HepG2 (cell line): ENCODE measurements around the gene GATD1. TPM values are rescaled to one million over a fixed set of nuclear protein-coding genes. Genes with fewer than 3 reads are reported as not detected.

Experiments used
- ATF3 ChIP-seq: sonication (generic); formaldehyde crosslinking; IDR thresholded peaks from 2 replicates; pipeline ENCODE4 v1.4.0; 2020; ENCODE audit warnings: missing genetic modification reagents
- ATF7-NPFF ChIP-seq: sonication (generic); formaldehyde crosslinking; IDR thresholded peaks from 2 replicates; pipeline ENCODE4 v1.8.1; 2023; ENCODE audit warnings: mild to moderate bottlenecking, low read depth, missing genetic modification reagents, moderate library complexity
- CBX5 ChIP-seq: sonication (generic); formaldehyde crosslinking; IDR thresholded peaks from 2 replicates; pipeline ENCODE4 v1.4.0; 2020; ENCODE audit warnings: missing genetic modification reagents, borderline replicate concordance
- CEBPB ChIP-seq: IDR thresholded peaks from 2 replicates; pipeline ENCODE4 v1.6.1; 2011; ENCODE audit warnings: low read depth, low read length, improper control_type of control experiment, borderline replicate concordance
- FOXP4 ChIP-seq: sonication (generic); formaldehyde crosslinking; IDR thresholded peaks from 2 replicates; pipeline ENCODE4 v1.4.0; 2020; ENCODE audit warnings: missing genetic modification reagents
- IKZF4 ChIP-seq: sonication (generic); formaldehyde crosslinking; IDR thresholded peaks from 2 replicates; pipeline ENCODE4 v1.5.1; 2020; ENCODE audit warnings: borderline replicate concordance, mild to moderate bottlenecking, low read depth, missing genetic modification reagents; ENCODE audit errors: not compliant biosample characterization
- KLF16 ChIP-seq, 2 experiments: sonication (generic) in 1 of 2; formaldehyde crosslinking in 1 of 2; IDR thresholded peaks; 2 replicates each; pipeline versions ENCODE4 v1.6.1 to v1.8.0; 2016 to 2023; ENCODE audit warnings: missing genetic modification reagents in 2 of 2, missing compliant biosample characterization in 1 of 2
- NR1H2 ChIP-seq: sonication (generic); formaldehyde crosslinking; IDR thresholded peaks from 2 replicates; pipeline ENCODE4 v1.8.1; 2022; ENCODE audit warnings: low read depth, missing genetic modification reagents, borderline replicate concordance
- PLRG1 ChIP-seq: fragments of 450-650 bp; conservative IDR thresholded peaks from 2 replicates; pipeline ENCODE4 v1.6.1; 2016
- SIN3B ChIP-seq: fragments of 150-350 bp; IDR thresholded peaks from 2 replicates; pipeline ENCODE4 v1.6.1; 2014; ENCODE audit warnings: low read length
- SMYD3 ChIP-seq: sonication (generic); formaldehyde crosslinking; IDR thresholded peaks from 2 replicates; pipeline ENCODE4 v1.8.1; 2023; ENCODE audit warnings: mild to moderate bottlenecking, missing genetic modification reagents
- TAF1 ChIP-seq: sonication (generic); formaldehyde crosslinking; IDR thresholded peaks from 2 replicates; pipeline ENCODE4 v1.4.0; 2020; ENCODE audit warnings: missing genetic modification reagents
- TOE1 ChIP-seq: sonication (generic); formaldehyde crosslinking; IDR thresholded peaks from 2 replicates; pipeline ENCODE4 v1.4.0; 2020; ENCODE audit warnings: mild to moderate bottlenecking, missing genetic modification reagents
- ZC3H4 ChIP-seq: sonication (generic); formaldehyde crosslinking; IDR thresholded peaks from 2 replicates; pipeline ENCODE4 v1.4.0; 2020; ENCODE audit warnings: missing genetic modification reagents, borderline replicate concordance
- ZNF382 ChIP-seq: sonication (generic); formaldehyde crosslinking; IDR thresholded peaks from 2 replicates; pipeline ENCODE4 v1.5.0; 2020; ENCODE audit warnings: missing genetic modification reagents, mild to moderate bottlenecking, borderline replicate concordance
- ZNF614 ChIP-seq: IDR thresholded peaks from 2 replicates; pipeline ENCODE4 v1.6.1; 2018; ENCODE audit warnings: missing biosample characterization, missing genetic modification reagents, inconsistent platforms, borderline replicate concordance
- ZNF644 ChIP-seq: IDR thresholded peaks from 2 replicates; pipeline ENCODE4 v1.6.1; 2016; ENCODE audit warnings: low read depth
- ZNF691 ChIP-seq: sonication (generic); formaldehyde crosslinking; IDR thresholded peaks from 2 replicates; pipeline ENCODE4 v1.4.0; 2020; ENCODE audit warnings: missing genetic modification reagents, low read depth, mild to moderate bottlenecking, borderline replicate concordance
- ZNF737 ChIP-seq: sonication (generic); formaldehyde crosslinking; IDR thresholded peaks from 2 replicates; pipeline ENCODE4 v1.5.0; 2020; ENCODE audit warnings: missing genetic modification reagents, mild to moderate bottlenecking, borderline replicate concordance
- ZSCAN25 ChIP-seq: sonication (generic); formaldehyde crosslinking; IDR thresholded peaks from 2 replicates; pipeline ENCODE4 v1.8.0; 2022; ENCODE audit warnings: mild to moderate bottlenecking, missing genetic modification reagents
- polyA plus RNA-seq, 8 experiments: library from polyadenylated mRNA; depleted of rRNA in 3 of 8; stranded (reverse) in 7 of 8; unstranded in 1 of 8; fragments of >200 nt; fragmentation: Illumina TruSeq in 4 of 8; extraction: Trizol in 4 of 8; gene quantifications; 2 replicates each; pipeline versions ENCODE4 v1.2.1 to v1.2.3, GENCODE V29; 2011 to 2016; ENCODE audit warnings: low read depth in 4 of 8, missing spikeins in 1 of 8, mixed read lengths in 1 of 8; ENCODE audit not compliant: insufficient read depth in 1 of 8
- total RNA-seq, 5 experiments: library from RNA; depleted of rRNA; stranded (reverse); fragments of >200 nt; fragmentation: Illumina TruSeq; extraction: Trizol; gene quantifications; 2 replicates each; pipeline ENCODE4 v1.2.3, GENCODE V29; 2016; ENCODE audit warnings: low read depth in 1 of 5
- TF ChIP-seq, protein P1 (sequence below): IDR thresholded peaks from 2 replicates; pipeline ENCODE4 v1.6.1; 2016; ENCODE audit warnings: control low read depth
- TF ChIP-seq, protein P2 (sequence below): sonication (generic); formaldehyde crosslinking; IDR thresholded peaks from 2 replicates; pipeline ENCODE4 v1.4.0; 2020; ENCODE audit warnings: mild to moderate bottlenecking, missing genetic modification reagents
- TF ChIP-seq, protein P3 (sequence below): sonication (generic); formaldehyde crosslinking; IDR thresholded peaks from 2 replicates; pipeline ENCODE4 v1.4.0; 2020; ENCODE audit warnings: mild to moderate bottlenecking, missing genetic modification reagents

GATD1 gene
- total and polyA plus RNA-seq, 2 of the 13 experiments (the other 11 are each of a cell fraction or from before 2014, with no cell fraction given), result 31.3 to 60.5 TPM

- TF ChIP-seq, protein P1, sequence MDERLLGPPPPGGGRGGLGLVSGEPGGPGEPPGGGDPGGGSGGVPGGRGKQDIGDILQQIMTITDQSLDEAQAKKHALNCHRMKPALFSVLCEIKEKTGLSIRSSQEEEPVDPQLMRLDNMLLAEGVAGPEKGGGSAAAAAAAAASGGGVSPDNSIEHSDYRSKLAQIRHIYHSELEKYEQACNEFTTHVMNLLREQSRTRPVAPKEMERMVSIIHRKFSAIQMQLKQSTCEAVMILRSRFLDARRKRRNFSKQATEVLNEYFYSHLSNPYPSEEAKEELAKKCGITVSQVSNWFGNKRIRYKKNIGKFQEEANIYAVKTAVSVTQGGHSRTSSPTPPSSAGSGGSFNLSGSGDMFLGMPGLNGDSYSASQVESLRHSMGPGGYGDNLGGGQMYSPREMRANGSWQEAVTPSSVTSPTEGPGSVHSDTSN (CRISPR knock-in tag), result no peak
- TF ChIP-seq, protein P2, sequence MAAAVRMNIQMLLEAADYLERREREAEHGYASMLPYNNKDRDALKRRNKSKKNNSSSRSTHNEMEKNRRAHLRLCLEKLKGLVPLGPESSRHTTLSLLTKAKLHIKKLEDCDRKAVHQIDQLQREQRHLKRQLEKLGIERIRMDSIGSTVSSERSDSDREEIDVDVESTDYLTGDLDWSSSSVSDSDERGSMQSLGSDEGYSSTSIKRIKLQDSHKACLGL (CRISPR knock-in tag), result peak; percentile 3; the same call in 1 of the 2 replicates
- TF ChIP-seq IKZF4 (CRISPR knock-in tag), result no peak
- no peak for TF ChIP-seq KLF16 (CRISPR knock-in tag; IDR thresholded peaks at IDR 0.05)
- no peak for TF ChIP-seq CEBPB
- TF ChIP-seq, protein P3, sequence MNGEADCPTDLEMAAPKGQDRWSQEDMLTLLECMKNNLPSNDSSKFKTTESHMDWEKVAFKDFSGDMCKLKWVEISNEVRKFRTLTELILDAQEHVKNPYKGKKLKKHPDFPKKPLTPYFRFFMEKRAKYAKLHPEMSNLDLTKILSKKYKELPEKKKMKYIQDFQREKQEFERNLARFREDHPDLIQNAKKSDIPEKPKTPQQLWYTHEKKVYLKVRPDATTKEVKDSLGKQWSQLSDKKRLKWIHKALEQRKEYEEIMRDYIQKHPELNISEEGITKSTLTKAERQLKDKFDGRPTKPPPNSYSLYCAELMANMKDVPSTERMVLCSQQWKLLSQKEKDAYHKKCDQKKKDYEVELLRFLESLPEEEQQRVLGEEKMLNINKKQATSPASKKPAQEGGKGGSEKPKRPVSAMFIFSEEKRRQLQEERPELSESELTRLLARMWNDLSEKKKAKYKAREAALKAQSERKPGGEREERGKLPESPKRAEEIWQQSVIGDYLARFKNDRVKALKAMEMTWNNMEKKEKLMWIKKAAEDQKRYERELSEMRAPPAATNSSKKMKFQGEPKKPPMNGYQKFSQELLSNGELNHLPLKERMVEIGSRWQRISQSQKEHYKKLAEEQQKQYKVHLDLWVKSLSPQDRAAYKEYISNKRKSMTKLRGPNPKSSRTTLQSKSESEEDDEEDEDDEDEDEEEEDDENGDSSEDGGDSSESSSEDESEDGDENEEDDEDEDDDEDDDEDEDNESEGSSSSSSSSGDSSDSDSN (CRISPR knock-in tag), result peak; percentile 43
- no peak for TF ChIP-seq PLRG1
- TF ChIP-seq NR1H2 (CRISPR knock-in tag), result no peak
- no peak for TF ChIP-seq ZC3H4 (CRISPR knock-in tag)
- TF ChIP-seq TAF1 (CRISPR knock-in tag), result peak; percentile 12; the same call in 1 of the 2 replicates
- no peak for TF ChIP-seq ZNF382 (CRISPR knock-in tag)
- no peak for TF ChIP-seq TOE1
- TF ChIP-seq ZNF737 (CRISPR knock-in tag), result no peak
- TF ChIP-seq ZSCAN25 (CRISPR knock-in tag), result 0 out of 2 replicates have a peak, but pooled peaks have one; percentile 34
- no peak for TF ChIP-seq SMYD3 (CRISPR knock-in tag)
- peak; percentile 43; the same call in 1 of the 2 replicates for TF ChIP-seq ZNF691
- no peak for TF ChIP-seq FOXP4 (CRISPR knock-in tag)
- no peak for TF ChIP-seq ATF3 (CRISPR knock-in tag)
- no peak for TF ChIP-seq SIN3B
- no peak for TF ChIP-seq CBX5
- no peak for TF ChIP-seq ZNF614
- no peak for TF ChIP-seq ATF7-NPFF (CRISPR knock-in tag)
- no peak for TF ChIP-seq ZNF644
Measured at GRCh38 chr11:776561-777287, 563 bp downstream of the GATD1 start (continued).
